WTC11 (cell line): Measurements from ENCODE around the gene DYNAP. TPM values are rescaled to one million over a fixed set of nuclear protein-coding genes. Genes with fewer than 3 reads are reported as not detected.

Experiments
- ATAC-seq: fragments of 200-7000 bp; cut with Tn5 transposase; 2 replicates; pipeline ENCODE4 v1.10.0; 2021; ENCODE audit warnings: mild to moderate bottlenecking, moderate library complexity
- CTCF ChIA-PET: fragments of 300-600 bp; sonication (Branson Sonifier 250); formaldehyde crosslinking; loops from one replicate; lab custom pipeline; 2021; ENCODE audit warnings: antibody characterized with exemption; lab: Charles Lee
- POLR2A ChIA-PET: fragments of 350-600 bp; sonication (Branson Sonifier 250); formaldehyde crosslinking; loops from one replicate; lab custom pipeline; 2021; ENCODE audit warnings: antibody characterized with exemption; lab: Charles Lee
- DNase-seq: peaks from one replicate; pipeline ENCODE4 v3.0.0; 2021; ENCODE audit warnings: low spot score
- H3K27ac Mint-ChIP-seq: 2 replicates; pipeline ENCODE4 v1.8.0; 2021; ENCODE audit warnings: mixed read lengths
- H3K27me3 Mint-ChIP-seq: 2 replicates; pipeline ENCODE4 v1.8.0; 2021; ENCODE audit warnings: low read depth, mild to moderate bottlenecking, moderate library complexity, mixed read lengths
- H3K36me3 Mint-ChIP-seq: 2 replicates; pipeline ENCODE4 v1.8.0; 2021; ENCODE audit warnings: mixed read lengths
- H3K4me1 Mint-ChIP-seq: 2 replicates; pipeline ENCODE4 v1.8.0; 2022; ENCODE audit warnings: mixed read lengths
- H3K4me3 Mint-ChIP-seq: 2 replicates; pipeline ENCODE4 v1.8.0; 2021; ENCODE audit warnings: mild to moderate bottlenecking, moderate library complexity, mixed read lengths
- H3K9me3 Mint-ChIP-seq: 2 replicates; pipeline ENCODE4 v1.8.0; 2021; ENCODE audit warnings: mixed read lengths
- CBFB ChIP-seq: sonication (generic); formaldehyde crosslinking; IDR thresholded peaks from 2 replicates; pipeline ENCODE4 v1.8.1; 2022; ENCODE audit warnings: mild to moderate bottlenecking, low read depth, missing genetic modification reagents
- E2F4 ChIP-seq: sonication (generic); formaldehyde crosslinking; IDR thresholded peaks from 2 replicates; pipeline ENCODE4 v1.8.1; 2022; ENCODE audit warnings: low read depth, mild to moderate bottlenecking, moderate library complexity, missing genetic modification reagents, borderline replicate concordance
- EMX1 ChIP-seq: fragments of 250-450 bp; sonication (Bioruptor Pico); IDR thresholded peaks from 2 replicates; pipeline ENCODE4 v1.8.0; 2021; ENCODE audit warnings: mild to moderate bottlenecking
- FOXJ3 ChIP-seq: sonication (generic); formaldehyde crosslinking; IDR thresholded peaks from 2 replicates; pipeline ENCODE4 v1.9.0; 2021; ENCODE audit warnings: missing genetic modification reagents, mild to moderate bottlenecking, borderline replicate concordance
- GRHL2 ChIP-seq: fragments of 250-450 bp; sonication (Bioruptor Pico); IDR thresholded peaks from 2 replicates; pipeline ENCODE4 v1.8.0; 2022; ENCODE audit warnings: mild to moderate bottlenecking, moderate library complexity; ENCODE audit not compliant: insufficient replicate concordance, severe bottlenecking
- JAZF1 ChIP-seq: fragments of 250-450 bp; sonication (Bioruptor Pico); IDR thresholded peaks from 2 replicates; pipeline ENCODE4 v1.9.0; 2021; ENCODE audit warnings: moderate library complexity, mild to moderate bottlenecking, inconsistent platforms
- MLX ChIP-seq: sonication (generic); formaldehyde crosslinking; IDR thresholded peaks from 2 replicates; pipeline ENCODE4 v1.8.1; 2023; ENCODE audit warnings: mild to moderate bottlenecking, missing genetic modification reagents, moderate library complexity
- NR2C2 ChIP-seq: sonication (generic); formaldehyde crosslinking; IDR thresholded peaks from 2 replicates; pipeline ENCODE4 v1.8.0; 2022; ENCODE audit warnings: mild to moderate bottlenecking, missing genetic modification reagents
- OVOL2 ChIP-seq: fragments of 250-450 bp; sonication (Bioruptor Pico); IDR thresholded peaks from 2 replicates; pipeline ENCODE4 v1.9.0; 2021; ENCODE audit warnings: mild to moderate bottlenecking, borderline replicate concordance
- RORB ChIP-seq: fragments of 250-450 bp; sonication (Bioruptor Pico); IDR thresholded peaks from 2 replicates; pipeline ENCODE4 v1.9.0; 2021; ENCODE audit warnings: mild to moderate bottlenecking
- SMAD4 ChIP-seq: sonication (generic); formaldehyde crosslinking; IDR thresholded peaks from 2 replicates; pipeline ENCODE4 v1.8.0; 2022; ENCODE audit warnings: mild to moderate bottlenecking, missing genetic modification reagents
- ZBTB43 ChIP-seq: sonication (generic); formaldehyde crosslinking; IDR thresholded peaks from 2 replicates; pipeline ENCODE4 v1.8.1; 2023; ENCODE audit warnings: mild to moderate bottlenecking, missing genetic modification reagents
- ZNF423 ChIP-seq: fragments of 250-450 bp; sonication (Bioruptor Pico); IDR thresholded peaks from 2 replicates; pipeline ENCODE4 v2.1.2; 2022; ENCODE audit warnings: mild to moderate bottlenecking, moderate library complexity
- total RNA-seq: library from RNA; stranded (reverse); gene quantifications from 3 replicates; pipeline ENCODE4 v1.2.3, GENCODE V29; 2021
- TF ChIP-seq, protein P1 (sequence below): sonication (generic); formaldehyde crosslinking; conservative IDR thresholded peaks from 2 replicates; pipeline ENCODE4 v1.8.1; 2023; ENCODE audit warnings: mild to moderate bottlenecking, low read depth, missing genetic modification reagents, moderate library complexity
- TF ChIP-seq, protein P2 (sequence below): fragments of 200-600 bp; IDR thresholded peaks from 2 replicates; pipeline ENCODE4 v1.8.0; 2022; ENCODE audit warnings: antibody characterized with exemption
- TF ChIP-seq, protein P3 (sequence below): fragments of 250-450 bp; sonication (Bioruptor Pico); IDR thresholded peaks from 2 replicates; pipeline ENCODE4 v2.1.2; 2022; ENCODE audit warnings: mild to moderate bottlenecking, moderate library complexity
- TF ChIP-seq, protein P4 (sequence below): fragments of 250-450 bp; sonication (Bioruptor Pico); IDR thresholded peaks from 2 replicates; pipeline ENCODE4 v1.9.0; 2021; ENCODE audit warnings: mild to moderate bottlenecking

The DYNAP gene
- total RNA-seq, 1 experiment from 2014 or later, result 0.94 TPM

GRCh38 chr18:54647176-54647575, 56.1 kb downstream of the DYNAP start:
- TF ChIP-seq FOXJ3 (CRISPR knock-in tag) (no peak), MLX (CRISPR knock-in tag) (no peak), OVOL2 (CRISPR knock-in tag) (no peak), ZBTB43 (no peak), RORB (no peak), JAZF1 (CRISPR knock-in tag) (no peak), SMAD4 (no peak), GRHL2 (CRISPR knock-in tag) (no peak), EMX1 (no peak), CBFB (no peak), NR2C2 (CRISPR knock-in tag) (no peak), E2F4 (CRISPR knock-in tag) (no peak), ZNF423 (CRISPR knock-in tag) (no peak)
- TF ChIP-seq, protein P1, sequence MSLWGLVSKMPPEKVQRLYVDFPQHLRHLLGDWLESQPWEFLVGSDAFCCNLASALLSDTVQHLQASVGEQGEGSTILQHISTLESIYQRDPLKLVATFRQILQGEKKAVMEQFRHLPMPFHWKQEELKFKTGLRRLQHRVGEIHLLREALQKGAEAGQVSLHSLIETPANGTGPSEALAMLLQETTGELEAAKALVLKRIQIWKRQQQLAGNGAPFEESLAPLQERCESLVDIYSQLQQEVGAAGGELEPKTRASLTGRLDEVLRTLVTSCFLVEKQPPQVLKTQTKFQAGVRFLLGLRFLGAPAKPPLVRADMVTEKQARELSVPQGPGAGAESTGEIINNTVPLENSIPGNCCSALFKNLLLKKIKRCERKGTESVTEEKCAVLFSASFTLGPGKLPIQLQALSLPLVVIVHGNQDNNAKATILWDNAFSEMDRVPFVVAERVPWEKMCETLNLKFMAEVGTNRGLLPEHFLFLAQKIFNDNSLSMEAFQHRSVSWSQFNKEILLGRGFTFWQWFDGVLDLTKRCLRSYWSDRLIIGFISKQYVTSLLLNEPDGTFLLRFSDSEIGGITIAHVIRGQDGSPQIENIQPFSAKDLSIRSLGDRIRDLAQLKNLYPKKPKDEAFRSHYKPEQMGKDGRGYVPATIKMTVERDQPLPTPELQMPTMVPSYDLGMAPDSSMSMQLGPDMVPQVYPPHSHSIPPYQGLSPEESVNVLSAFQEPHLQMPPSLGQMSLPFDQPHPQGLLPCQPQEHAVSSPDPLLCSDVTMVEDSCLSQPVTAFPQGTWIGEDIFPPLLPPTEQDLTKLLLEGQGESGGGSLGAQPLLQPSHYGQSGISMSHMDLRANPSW (CRISPR knock-in tag), result no peak
- TF ChIP-seq, protein P2, sequence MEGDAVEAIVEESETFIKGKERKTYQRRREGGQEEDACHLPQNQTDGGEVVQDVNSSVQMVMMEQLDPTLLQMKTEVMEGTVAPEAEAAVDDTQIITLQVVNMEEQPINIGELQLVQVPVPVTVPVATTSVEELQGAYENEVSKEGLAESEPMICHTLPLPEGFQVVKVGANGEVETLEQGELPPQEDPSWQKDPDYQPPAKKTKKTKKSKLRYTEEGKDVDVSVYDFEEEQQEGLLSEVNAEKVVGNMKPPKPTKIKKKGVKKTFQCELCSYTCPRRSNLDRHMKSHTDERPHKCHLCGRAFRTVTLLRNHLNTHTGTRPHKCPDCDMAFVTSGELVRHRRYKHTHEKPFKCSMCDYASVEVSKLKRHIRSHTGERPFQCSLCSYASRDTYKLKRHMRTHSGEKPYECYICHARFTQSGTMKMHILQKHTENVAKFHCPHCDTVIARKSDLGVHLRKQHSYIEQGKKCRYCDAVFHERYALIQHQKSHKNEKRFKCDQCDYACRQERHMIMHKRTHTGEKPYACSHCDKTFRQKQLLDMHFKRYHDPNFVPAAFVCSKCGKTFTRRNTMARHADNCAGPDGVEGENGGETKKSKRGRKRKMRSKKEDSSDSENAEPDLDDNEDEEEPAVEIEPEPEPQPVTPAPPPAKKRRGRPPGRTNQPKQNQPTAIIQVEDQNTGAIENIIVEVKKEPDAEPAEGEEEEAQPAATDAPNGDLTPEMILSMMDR, result no peak
- TF ChIP-seq, protein P3, sequence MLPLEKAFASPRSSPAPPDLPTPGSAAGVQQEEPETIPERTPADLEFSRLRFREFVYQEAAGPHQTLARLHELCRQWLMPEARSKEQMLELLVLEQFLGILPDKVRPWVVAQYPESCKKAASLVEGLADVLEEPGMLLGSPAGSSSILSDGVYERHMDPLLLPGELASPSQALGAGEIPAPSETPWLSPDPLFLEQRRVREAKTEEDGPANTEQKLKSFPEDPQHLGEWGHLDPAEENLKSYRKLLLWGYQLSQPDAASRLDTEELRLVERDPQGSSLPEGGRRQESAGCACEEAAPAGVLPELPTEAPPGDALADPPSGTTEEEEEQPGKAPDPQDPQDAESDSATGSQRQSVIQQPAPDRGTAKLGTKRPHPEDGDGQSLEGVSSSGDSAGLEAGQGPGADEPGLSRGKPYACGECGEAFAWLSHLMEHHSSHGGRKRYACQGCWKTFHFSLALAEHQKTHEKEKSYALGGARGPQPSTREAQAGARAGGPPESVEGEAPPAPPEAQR (CRISPR knock-in tag), result no peak
- TF ChIP-seq, protein P4, sequence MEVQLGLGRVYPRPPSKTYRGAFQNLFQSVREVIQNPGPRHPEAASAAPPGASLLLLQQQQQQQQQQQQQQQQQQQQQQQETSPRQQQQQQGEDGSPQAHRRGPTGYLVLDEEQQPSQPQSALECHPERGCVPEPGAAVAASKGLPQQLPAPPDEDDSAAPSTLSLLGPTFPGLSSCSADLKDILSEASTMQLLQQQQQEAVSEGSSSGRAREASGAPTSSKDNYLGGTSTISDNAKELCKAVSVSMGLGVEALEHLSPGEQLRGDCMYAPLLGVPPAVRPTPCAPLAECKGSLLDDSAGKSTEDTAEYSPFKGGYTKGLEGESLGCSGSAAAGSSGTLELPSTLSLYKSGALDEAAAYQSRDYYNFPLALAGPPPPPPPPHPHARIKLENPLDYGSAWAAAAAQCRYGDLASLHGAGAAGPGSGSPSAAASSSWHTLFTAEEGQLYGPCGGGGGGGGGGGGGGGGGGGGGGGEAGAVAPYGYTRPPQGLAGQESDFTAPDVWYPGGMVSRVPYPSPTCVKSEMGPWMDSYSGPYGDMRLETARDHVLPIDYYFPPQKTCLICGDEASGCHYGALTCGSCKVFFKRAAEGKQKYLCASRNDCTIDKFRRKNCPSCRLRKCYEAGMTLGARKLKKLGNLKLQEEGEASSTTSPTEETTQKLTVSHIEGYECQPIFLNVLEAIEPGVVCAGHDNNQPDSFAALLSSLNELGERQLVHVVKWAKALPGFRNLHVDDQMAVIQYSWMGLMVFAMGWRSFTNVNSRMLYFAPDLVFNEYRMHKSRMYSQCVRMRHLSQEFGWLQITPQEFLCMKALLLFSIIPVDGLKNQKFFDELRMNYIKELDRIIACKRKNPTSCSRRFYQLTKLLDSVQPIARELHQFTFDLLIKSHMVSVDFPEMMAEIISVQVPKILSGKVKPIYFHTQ (CRISPR knock-in tag), result no peak
- ATAC-seq (peak; percentile 77), DNase-seq (peak; percentile 24)
- Mint-ChIP-seq H3K4me3 (no peak overlapping the region), H3K4me1 (peaks cover 13% of the 10 kb centered on the region), H3K9me3 (peaks cover 6% of the 10 kb centered on the region; the same call in 1 of the 2 replicates), H3K36me3 (no peaks in the 10 kb centered on the region), H3K27me3 (no peaks in the 10 kb centered on the region), H3K27ac (no peak overlapping the region)
- POLR2A ChIA-PET, result no interaction called here
- CTCF ChIA-PET, result interaction anchor here (0.7 to 3.0 kb wide), 2 partner anchors 89 to 203 kb away, joined by 6 to 18 read pairs; no protein-coding TSS in a partner anchor

Other genes with a start within 250 kb of the DYNAP start
- 0.23 TPM in 1 of 3 replicates, not detected in the others for gene STARD6, start 233.4 kb upstream of the DYNAP start, total RNA-seq
- gene C18orf54, start 233.3 kb upstream of the DYNAP start, total RNA-seq, result 32.8 to 38.2 TPM (median 37.3 TPM) in 3 replicates
- 0.30 to 0.87 TPM (median 0.80 TPM) in 3 replicates for gene RAB27B, start 237.2 kb downstream of the DYNAP start, total RNA-seq